T-helper 1 cell treated with Interleukin-12 subunit alpha and Interleukin-12 subunit beta and Interleukin-4 antibody, amounts not matched to agents 30 ng/mL and 1 ng/mL, for 36 hours (primary cell): ENCODE data around the gene DGCR6L. TPM values are rescaled to one million over a fixed set of nuclear protein-coding genes. Genes with fewer than 3 reads are reported as not detected.
"Not testable (repeated sequence)": the region's sequence is repeated elsewhere in the genome, so short reads cannot be mapped to it uniquely, and the experiment has no call there.

ENCODE experiments used
- intact Hi-C: fragments of 100-400 bp; cut with micrococcal nuclease; formaldehyde crosslinking; loops from one replicate; pipeline ENCODE4 v1.15.1; 2024
- total RNA-seq: library from RNA; stranded (reverse); gene quantifications from 2 replicates; pipeline ENCODE4 v1.2.3, GENCODE V29; 2022

Gene DGCR6L
- 44.5 and 45.4 TPM in 2 replicates for total RNA-seq

GRCh38 chr22:20319745-20320658, at the start of gene DGCR6L:
Gene DGCR6L (minus strand): TSS chr22:20320060. CDS start chr22:20319988, 72 bp downstream.
- intact Hi-C loops, result loop anchor here (1.0 to 5.0 kb wide), 8 partner anchors 21 to 597 kb away; partner anchors contain the start of genes CRKL, KLHL22, TRMT2A and ZNF74

GRCh38 chr22:20368875-20369274, 49.0 kb upstream of the DGCR6L start:
- intact Hi-C loops, result not testable (repeated sequence)

GRCh38 chr22:20366841-20367240, 47.0 kb upstream of the DGCR6L start:
- intact Hi-C loops, result not testable (repeated sequence)

- intact Hi-C loops, result not testable (repeated sequence)
These were observed 44.7 kb upstream of the DGCR6L start for GRCh38 chr22:20364335-20365260.

DNA sequence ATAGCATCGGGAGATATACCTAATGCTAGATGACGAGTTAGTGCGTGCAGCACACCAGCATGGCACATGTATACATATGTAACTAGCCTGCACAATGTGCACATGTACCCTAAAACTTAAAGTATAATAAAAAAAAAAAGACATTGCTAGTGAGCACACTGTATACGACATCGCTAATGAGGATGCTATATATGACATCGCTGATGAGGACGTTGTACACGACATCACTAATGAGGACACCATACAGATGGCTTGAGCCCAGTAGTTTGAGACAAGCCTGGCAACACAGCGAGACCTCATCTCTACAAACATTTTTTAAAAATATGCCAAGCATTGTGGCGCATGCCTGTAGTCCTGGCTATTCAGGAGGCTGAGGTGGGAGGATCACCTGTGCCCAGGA, 42.5 kb upstream of the DGCR6L start:
- intact Hi-C loops, result not testable (repeated sequence)

- intact Hi-C loops, result not testable (repeated sequence)
These were observed 41.9 kb upstream of the DGCR6L start for GRCh38 chr22:20361752-20362229.

DNA sequence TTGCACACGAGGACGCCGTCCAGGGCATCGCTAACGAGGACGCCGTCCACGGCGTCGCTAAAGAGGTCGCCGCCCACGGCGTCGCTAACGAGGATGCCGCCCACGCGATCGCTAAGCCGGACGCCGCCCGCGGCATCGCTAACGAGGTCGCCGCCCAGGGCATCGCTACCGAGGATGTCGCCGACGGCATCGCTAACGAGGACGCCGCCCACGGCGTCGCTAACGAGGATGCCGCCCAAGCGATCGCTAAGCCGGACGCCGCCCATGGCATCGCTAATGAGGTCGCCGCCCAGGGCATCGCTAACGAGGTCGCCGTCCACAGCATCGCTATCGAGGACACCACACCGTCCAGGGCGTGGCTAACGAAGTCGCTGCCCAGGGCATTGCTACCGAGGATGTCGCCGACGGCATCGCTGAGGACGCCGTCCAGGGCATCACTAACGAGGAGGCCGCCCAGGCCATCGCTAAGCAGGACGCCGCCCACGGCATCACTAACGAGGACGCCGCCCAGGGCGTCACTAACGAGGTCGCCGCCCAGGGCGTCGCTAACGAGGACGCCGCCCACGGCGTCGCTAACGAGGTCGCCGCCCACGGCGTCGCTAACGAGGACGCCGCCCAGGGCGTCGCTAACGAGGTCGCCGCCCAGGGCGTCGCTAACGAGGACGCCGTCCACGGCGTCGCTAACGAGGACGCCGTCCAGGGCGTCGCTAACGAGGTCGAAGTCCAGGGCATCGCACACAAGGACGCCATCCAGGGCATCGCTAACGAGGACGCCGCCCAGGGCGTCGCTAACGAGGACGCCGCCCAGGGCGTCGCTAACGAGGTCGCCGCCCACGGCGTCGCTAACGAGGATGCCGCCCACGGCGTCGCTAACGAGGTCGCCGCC, 41.2 kb upstream of the DGCR6L start:
- intact Hi-C loops, result not testable (repeated sequence)

GRCh38 chr22:20360261-20360660, 40.4 kb upstream of the DGCR6L start:
- intact Hi-C loops, result not testable (repeated sequence)

- intact Hi-C loops, result not testable (repeated sequence)
These were observed 38.8 kb upstream of the DGCR6L start for GRCh38 chr22:20358503-20359239.

DNA sequence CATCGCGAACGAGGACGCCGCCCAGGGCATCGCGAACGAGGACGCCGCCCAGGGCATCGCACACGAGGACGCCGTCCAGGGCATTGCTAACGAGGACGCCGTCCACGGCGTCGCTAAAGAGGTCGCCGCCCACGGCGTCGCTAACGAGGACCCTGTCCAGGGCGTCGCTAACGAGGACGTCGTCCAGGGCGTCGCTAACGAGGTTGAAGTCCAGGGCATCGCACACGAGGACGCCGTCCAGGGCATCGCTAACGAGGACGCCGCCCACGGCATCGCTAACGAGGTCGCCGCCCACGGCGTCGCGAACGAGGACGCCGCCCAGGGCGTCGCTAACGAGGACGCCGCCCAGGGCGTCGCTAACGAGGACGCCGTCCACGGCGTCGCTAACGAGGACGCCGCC, 38.1 kb upstream of the DGCR6L start:
- intact Hi-C loops, result not testable (repeated sequence)

DNA sequence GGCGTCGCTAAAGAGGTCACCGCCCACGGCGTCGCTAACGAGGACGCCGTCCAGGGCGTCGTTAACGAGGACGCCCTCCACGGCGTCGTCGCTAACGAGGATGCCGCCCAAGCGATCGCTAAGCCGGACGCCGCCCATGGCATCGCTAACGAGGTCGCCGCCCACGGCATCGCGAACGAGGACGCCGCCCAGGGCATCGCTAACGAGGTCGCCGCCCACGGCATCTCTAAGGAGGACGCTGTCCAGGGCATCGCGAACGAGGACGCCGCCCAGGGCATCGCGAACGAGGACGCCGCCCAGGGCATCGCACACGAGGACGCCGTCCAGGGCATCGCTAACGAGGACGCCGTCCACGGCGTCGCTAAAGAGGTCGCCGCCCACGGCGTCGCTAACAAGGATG, 37.0 kb upstream of the DGCR6L start:
- intact Hi-C loops, result not testable (repeated sequence)

GRCh38 chr22:20355939-20356636, 36.2 kb upstream of the DGCR6L start:
- intact Hi-C loops, result not testable (repeated sequence)

- intact Hi-C loops, result no loop called here
These were observed 34.5 kb upstream of the DGCR6L start for GRCh38 chr22:20354238-20354975.

- intact Hi-C loops, result not testable (repeated sequence)
These were observed 32.7 kb upstream of the DGCR6L start for GRCh38 chr22:20352536-20352935.

DNA sequence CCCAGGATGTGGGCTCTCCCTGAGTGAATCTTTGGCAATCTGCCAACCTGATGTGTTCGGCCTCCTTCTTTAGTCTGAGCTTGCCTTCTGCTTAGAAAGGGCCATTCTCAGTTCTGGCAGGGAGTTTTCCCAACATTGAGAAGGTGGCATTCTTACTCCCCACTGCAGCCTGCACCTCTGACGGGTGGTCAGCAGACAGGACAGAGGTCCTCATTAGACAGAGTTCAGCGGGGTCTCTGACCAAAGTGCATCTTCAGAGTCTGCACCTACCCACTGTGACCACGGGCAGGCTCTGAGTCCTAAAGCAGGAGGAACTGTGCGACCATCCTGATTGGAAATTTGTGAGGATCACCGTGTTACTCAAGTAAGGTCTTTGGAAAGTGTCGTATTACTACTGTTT, 26.7 kb upstream of the DGCR6L start:
- intact Hi-C loops, result not testable (repeated sequence)

GRCh38 chr22:20338291-20338690, 18.4 kb upstream of the DGCR6L start:
- intact Hi-C loops, result not testable (repeated sequence)

- intact Hi-C loops, result not testable (repeated sequence)
These were observed 17.9 kb upstream of the DGCR6L start for GRCh38 chr22:20337807-20338206.

DNA sequence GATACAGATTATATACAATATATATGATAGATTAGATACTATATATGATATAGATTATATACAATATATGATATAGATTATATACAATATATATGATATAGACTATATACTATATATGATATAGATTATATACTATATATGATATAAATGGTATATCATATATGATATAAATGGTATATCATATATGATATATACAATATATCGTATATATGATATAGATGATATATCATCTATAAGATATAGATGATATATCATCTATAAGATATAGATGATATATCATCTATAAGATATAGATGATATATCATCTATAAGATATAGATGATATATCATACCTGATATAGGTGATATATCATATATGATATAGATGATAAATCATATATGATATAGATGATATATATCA, 16.7 kb upstream of the DGCR6L start:
- intact Hi-C loops, result not testable (repeated sequence)

- intact Hi-C loops, result not testable (repeated sequence)
These were observed 8.7 kb upstream of the DGCR6L start for GRCh38 chr22:20328569-20328930.
